HG02970 (cell line): ENCODE results near the gene EGFL7.

Source experiments
- ATAC-seq: cut with Tn5 transposase; IDR thresholded peaks from one replicate; pipeline ENCODE4 v1.9.1; 2021; ENCODE audit warnings: mild to moderate bottlenecking, moderate library complexity, moderate number of reproducible peaks; ENCODE audit not compliant: unreplicated experiment, low FRiP score

Gene EGFL7

GRCh38 chr9:136662656-136663581 lies at the start of gene EGFL7:
Gene EGFL7, plus strand, starts transcription at chr9:136662916. Its CDS starts 5,367 bp downstream, at chr9:136668283.
- ATAC-seq = no peak

GRCh38 chr9:136613824-136614371 lies 48.8 kb upstream of the EGFL7 start:
- no peak for ATAC-seq

- no peak for ATAC-seq
Measured at GRCh38 chr9:136614372-136614922, 48.3 kb upstream of the EGFL7 start.

- ATAC-seq = no peak
Measured at GRCh38 chr9:136614967-136615623, 47.6 kb upstream of the EGFL7 start.

- ATAC-seq = no peak
Measured at GRCh38 chr9:136615631-136616306, 46.9 kb upstream of the EGFL7 start.

GRCh38 chr9:136616307-136616635 lies 46.4 kb upstream of the EGFL7 start:
- no peak for ATAC-seq

- ATAC-seq = no peak
Measured at GRCh38 chr9:136616948-136617695, 45.6 kb upstream of the EGFL7 start.

GRCh38 chr9:136617746-136618579 lies 44.8 kb upstream of the EGFL7 start:
- no peak for ATAC-seq

GRCh38 chr9:136618580-136619547 lies 43.9 kb upstream of the EGFL7 start:
- ATAC-seq = no peak

- ATAC-seq = no peak
Measured at GRCh38 chr9:136619742-136620440, 42.8 kb upstream of the EGFL7 start.

- no peak for ATAC-seq
Measured at GRCh38 chr9:136620441-136621018, 42.2 kb upstream of the EGFL7 start.

GRCh38 chr9:136621019-136621733 lies 41.5 kb upstream of the EGFL7 start:
- ATAC-seq = no peak

GRCh38 chr9:136621734-136622093 lies 41.0 kb upstream of the EGFL7 start:
- ATAC-seq = no peak

GRCh38 chr9:136622538-136622948 lies 40.2 kb upstream of the EGFL7 start:
- ATAC-seq = no peak

- ATAC-seq = no peak
Measured at GRCh38 chr9:136623016-136623841, 39.5 kb upstream of the EGFL7 start.

GRCh38 chr9:136623842-136624183 lies 38.9 kb upstream of the EGFL7 start:
- no peak for ATAC-seq
